Tibial nerve (tissue), 4 donors: ENCODE measurements around the gene PRTFDC1. TPM values are rescaled to one million over a fixed set of nuclear protein-coding genes. Genes with fewer than 3 reads are reported as not detected.

Experiments
- DNase-seq, 2 donors: peaks; one replicate each; pipeline ENCODE4 v3.0.0-alpha.2; 2019; ENCODE audit warnings: low spot score in 2 of 2
- H3K27ac ChIP-seq, 4 donors: fragments of 200-600 bp; sonication (generic) in 3 of 4; one replicate each; pipeline ENCODE4 v1.5.1; 2017 to 2019; ENCODE audit warnings: mild to moderate bottlenecking in 1 of 4
- H3K27me3 ChIP-seq, 2 donors: fragments of 200-600 bp; sonication (generic) in 1 of 2; one replicate each; pipeline versions ENCODE4 v1.5.1 to v1.6.0; 2017 to 2019
- H3K36me3 ChIP-seq, 3 donors: fragments of 200-600 bp; sonication (generic); one replicate each; pipeline ENCODE4 v1.5.1; 2018 to 2019
- H3K4me1 ChIP-seq, 4 donors: fragments of 200-600 bp; sonication (generic) in 3 of 4; one replicate each; pipeline ENCODE4 v1.5.1; 2017 to 2019
- H3K4me3 ChIP-seq, 4 donors: fragments of 200-600 bp; sonication (generic) in 3 of 4; one replicate each; pipeline ENCODE4 v1.5.1; 2017 to 2019; ENCODE audit warnings: mild to moderate bottlenecking in 1 of 4, moderate library complexity in 1 of 4
- H3K9me3 ChIP-seq, 4 donors: fragments of 200-600 bp; sonication (generic) in 3 of 4; one replicate each; pipeline ENCODE4 v1.5.1; 2017 to 2019
- CTCF ChIP-seq, 5 experiments: fragments of 200-600 bp in 3 of 5; fragments of 450-650 bp in 2 of 5; sonication (generic) in 3 of 5; IDR thresholded peaks; one replicate each; pipeline ENCODE4 v1.5.1; 2016 to 2019; ENCODE audit warnings: antibody characterized with exemption in 5 of 5, mild to moderate bottlenecking in 3 of 5, moderate library complexity in 2 of 5
- EP300 ChIP-seq, 2 donors: sonication (generic); formaldehyde crosslinking; IDR thresholded peaks; one replicate each; pipeline ENCODE4 v1.6.1; 2017; ENCODE audit warnings: antibody characterized with exemption in 2 of 2, mild to moderate bottlenecking in 1 of 2
- POLR2A ChIP-seq, 2 donors: fragments of 450-650 bp; IDR thresholded peaks; one replicate each; pipeline ENCODE4 v1.6.1; 2017; ENCODE audit warnings: antibody characterized with exemption in 2 of 2, mild to moderate bottlenecking in 2 of 2, moderate library complexity in 2 of 2
- WGBS, 2 donors: methylation state at CpG; one replicate each; pipeline ENCODE4 v1.1.5; 2018; 5-methylcytosine and 5-hydroxymethylcytosine counted together
- total RNA-seq, 4 donors: library from RNA; depleted of rRNA; stranded (reverse); fragments of >200 nt; gene quantifications; one replicate each; pipeline ENCODE4 v1.1.0, GENCODE V29; 2016

Gene PRTFDC1
- total RNA-seq, 4 donors from 2014 or later = 0.78 to 5.7 (median 1.3) TPM

- DNase-seq = no peak
- Histone ChIP-seq H3K9me3 (peaks cover 0 to 5% (median 0%) of the 10 kb centered on the region in 4 donors), H3K4me3 (no peak overlapping the region), H3K4me1 (peaks cover 0 to 12% (median 0%) of the 10 kb centered on the region in 4 donors), H3K36me3 (no peaks in the 10 kb centered on the region), H3K27me3 (no peaks in the 10 kb centered on the region), H3K27ac (no peak overlapping the region)
- TF ChIP-seq POLR2A (IDR thresholded peaks at IDR 0.05) (no peak), CTCF (IDR thresholded peaks at IDR 0.05) (no peak), EP300 (IDR thresholded peaks at IDR 0.05) (no peak)
- WGBS, 2 donors = 70 to 80% methylated on average over 3 of the region's 3 CpGs
These were observed 89.8 kb downstream of the PRTFDC1 start for GRCh38 chr10:24862589-24862988.

GRCh38 chr10:24858288-24859270 is 93.8 kb downstream of the PRTFDC1 start:
- no peak overlapping the region for H3K4me3 ChIP-seq
- H3K27me3 ChIP-seq = peaks cover 0 to 5% of the 10 kb centered on the region in 2 donors
- H3K36me3 ChIP-seq = no peaks in the 10 kb centered on the region
- no peak for DNase-seq
- H3K4me1 ChIP-seq = no peaks in the 10 kb centered on the region
- peaks cover 0 to 5% (median 0%) of the 10 kb centered on the region in 4 donors for H3K9me3 ChIP-seq
- H3K27ac ChIP-seq = no peak overlapping the region
- TF ChIP-seq POLR2A (IDR thresholded peaks at IDR 0.05) = no peak
- no peak for TF ChIP-seq CTCF (IDR thresholded peaks at IDR 0.05)
- no peak for TF ChIP-seq EP300 (IDR thresholded peaks at IDR 0.05)
- whole genome bisulfite sequencing, 2 donors = 72 to 73% methylated on average over 10 of the region's 10 CpGs

- H3K4me3 ChIP-seq = no peak overlapping the region
- no peaks in the 10 kb centered on the region for H3K9me3 ChIP-seq
- no peaks in the 10 kb centered on the region for H3K36me3 ChIP-seq
- no peak for DNase-seq
- H3K27me3 ChIP-seq = peaks cover 0 to 5% of the 10 kb centered on the region in 2 donors
- no peak overlapping the region for H3K27ac ChIP-seq
- WGBS, 2 donors = 87 to 93% methylated on average over 8 of the region's 8 CpGs
- no peak for TF ChIP-seq POLR2A (IDR thresholded peaks at IDR 0.05)
- TF ChIP-seq EP300 (IDR thresholded peaks at IDR 0.05) = no peak
- no peak for TF ChIP-seq CTCF (IDR thresholded peaks at IDR 0.05)
- no peaks in the 10 kb centered on the region for H3K4me1 ChIP-seq
These were observed 95.2 kb downstream of the PRTFDC1 start for GRCh38 chr10:24857031-24857725.

- no peak for DNase-seq
- Histone ChIP-seq H3K4me1 (peaks cover 0 to 6% (median 0%) of the 10 kb centered on the region in 4 donors), H3K4me3 (no peak overlapping the region), H3K36me3 (no peaks in the 10 kb centered on the region), H3K27ac (no peak overlapping the region), H3K9me3 (no peaks in the 10 kb centered on the region), H3K27me3 (peaks cover 0 to 10% of the 10 kb centered on the region in 2 donors)
- WGBS, 2 donors = 86 to 89% methylated on average over 6 of the region's 6 CpGs
- no peak for TF ChIP-seq POLR2A (IDR thresholded peaks at IDR 0.05)
- no peak for TF ChIP-seq CTCF (IDR thresholded peaks at IDR 0.05)
- no peak for TF ChIP-seq EP300 (IDR thresholded peaks at IDR 0.05)
These were observed 98.2 kb downstream of the PRTFDC1 start for GRCh38 chr10:24854256-24854655.

GRCh38 chr10:24853661-24854060 is 98.7 kb downstream of the PRTFDC1 start:
- Histone ChIP-seq H3K36me3 (no peaks in the 10 kb centered on the region), H3K4me3 (no peak overlapping the region), H3K27me3 (peaks cover 0 to 10% of the 10 kb centered on the region in 2 donors), H3K9me3 (no peaks in the 10 kb centered on the region), H3K4me1 (peaks cover 0 to 11% (median 0%) of the 10 kb centered on the region in 4 donors), H3K27ac (no peak overlapping the region)
- DNase-seq = no peak
- TF ChIP-seq POLR2A (IDR thresholded peaks at IDR 0.05) (no peak), CTCF (IDR thresholded peaks at IDR 0.05) (no peak), EP300 (IDR thresholded peaks at IDR 0.05) (no peak)
